HEK293T (cell line): ENCODE results near the gene FREM3.

Experiments used
- ARNT ChIP-seq: fragments of 450-650 bp; IDR thresholded peaks from 2 replicates; pipeline ENCODE4 v1.6.1; 2017; ENCODE audit warnings: mild to moderate bottlenecking
- ELF4 ChIP-seq: fragments of 450-650 bp; IDR thresholded peaks from 2 replicates; pipeline ENCODE4 v1.6.1; 2017; ENCODE audit warnings: antibody characterized with exemption
- FOXA1 ChIP-seq: fragments of 450-650 bp; IDR thresholded peaks from 2 replicates; pipeline ENCODE4 v1.6.1; 2016; ENCODE audit warnings: mild to moderate bottlenecking
- FOXK2 ChIP-seq: fragments of 450-650 bp; IDR thresholded peaks from 2 replicates; pipeline ENCODE4 v1.6.1; 2016; ENCODE audit warnings: mild to moderate bottlenecking
- FOXM1 ChIP-seq: fragments of 450-650 bp; IDR thresholded peaks from 2 replicates; pipeline ENCODE4 v1.6.1; 2017; ENCODE audit warnings: mild to moderate bottlenecking, borderline replicate concordance
- HDGF ChIP-seq: fragments of 450-650 bp; IDR thresholded peaks from 2 replicates; pipeline ENCODE4 v1.6.1; 2017; ENCODE audit warnings: antibody characterized with exemption, borderline replicate concordance
- NFRKB ChIP-seq: fragments of 450-650 bp; IDR thresholded peaks from 2 replicates; pipeline ENCODE4 v1.6.1; 2016; ENCODE audit warnings: mild to moderate bottlenecking, moderate library complexity
- SP1 ChIP-seq: fragments of 450-650 bp; IDR thresholded peaks from 2 replicates; pipeline ENCODE4 v1.6.1; 2017
- SUZ12 ChIP-seq: fragments of 450-650 bp; IDR thresholded peaks from 2 replicates; pipeline ENCODE4 v1.6.1; 2016; ENCODE audit warnings: mild to moderate bottlenecking
- TARDBP ChIP-seq: fragments of 450-650 bp; IDR thresholded peaks from 2 replicates; pipeline ENCODE4 v1.6.1; 2016
- ZNF384 ChIP-seq: fragments of 450-650 bp; IDR thresholded peaks from 2 replicates; pipeline ENCODE4 v1.6.1; 2016
- TF ChIP-seq, protein P1 (sequence below): fragments of 450-650 bp; IDR thresholded peaks from 2 replicates; pipeline ENCODE4 v1.6.1; 2016

DNA sequence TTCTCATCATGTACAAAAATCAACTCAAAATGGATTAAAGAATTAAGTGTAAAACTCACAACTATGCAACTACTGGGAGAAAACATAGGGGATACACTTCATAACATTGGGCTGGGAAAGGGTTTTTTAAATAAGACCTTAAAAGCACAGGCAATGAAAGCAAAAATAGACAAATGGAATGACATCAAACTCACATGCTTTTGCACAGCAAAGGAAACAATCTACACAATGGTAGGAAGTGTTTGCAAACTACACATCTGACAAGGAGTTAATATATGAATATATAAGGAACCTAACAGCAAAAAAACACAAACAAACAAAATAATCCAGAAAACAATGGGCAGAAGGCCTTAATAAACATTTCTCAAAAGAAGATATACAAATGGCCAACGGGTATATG lies 57.9 kb downstream of the FREM3 start:
- TF ChIP-seq SUZ12: no peak
- TF ChIP-seq FOXA1: no peak
- TF ChIP-seq ZNF384: no peak
- no peak for TF ChIP-seq ELF4
- TF ChIP-seq SP1: no peak
- no peak for TF ChIP-seq FOXK2
- TF ChIP-seq TARDBP: no peak
- no peak for TF ChIP-seq NFRKB
- TF ChIP-seq, protein P1, sequence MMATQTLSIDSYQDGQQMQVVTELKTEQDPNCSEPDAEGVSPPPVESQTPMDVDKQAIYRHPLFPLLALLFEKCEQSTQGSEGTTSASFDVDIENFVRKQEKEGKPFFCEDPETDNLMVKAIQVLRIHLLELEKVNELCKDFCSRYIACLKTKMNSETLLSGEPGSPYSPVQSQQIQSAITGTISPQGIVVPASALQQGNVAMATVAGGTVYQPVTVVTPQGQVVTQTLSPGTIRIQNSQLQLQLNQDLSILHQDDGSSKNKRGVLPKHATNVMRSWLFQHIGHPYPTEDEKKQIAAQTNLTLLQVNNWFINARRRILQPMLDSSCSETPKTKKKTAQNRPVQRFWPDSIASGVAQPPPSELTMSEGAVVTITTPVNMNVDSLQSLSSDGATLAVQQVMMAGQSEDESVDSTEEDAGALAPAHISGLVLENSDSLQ: no peak
- TF ChIP-seq ARNT: no peak
- TF ChIP-seq HDGF: no peak
- TF ChIP-seq FOXM1: no peak
